Keratinocyte (primary cell): Measurements from ENCODE around the gene ARHGAP20. TPM values are rescaled to one million over a fixed set of nuclear protein-coding genes. Genes with fewer than 3 reads are reported as not detected.

ENCODE experiments used
- DNase-seq: peaks from one replicate; pipeline ENCODE4 v3.0.0-alpha.2; 2011; ENCODE audit warnings: low read depth, missing footprints, low spot score
- FAIRE-seq: peaks from 2 replicates; lab custom pipeline; 2011; peaks lifted over from hg19 to GRCh38; lab: Jason Lieb, UNC
- H2AFZ ChIP-seq: 2 replicates; pipeline ENCODE4 v1.6.0; 2012; ENCODE audit warnings: low read length, control low read depth, inconsistent platforms; ENCODE audit not compliant: control insufficient read depth
- H3K27ac ChIP-seq: 2 replicates; pipeline ENCODE4 v1.5.1; 2011; ENCODE audit warnings: low read length; ENCODE audit not compliant: control insufficient read depth, insufficient read depth
- H3K27me3 ChIP-seq: 3 replicates; pipeline ENCODE4 v1.6.0; 2011; ENCODE audit warnings: low read length; ENCODE audit not compliant: control insufficient read depth, insufficient read depth; ENCODE audit errors: extremely low read depth
- H3K36me3 ChIP-seq, 2 experiments: 2 replicates in 1 of 2; 3 replicates in 1 of 2; pipeline ENCODE4 v1.5.1; 2011; ENCODE audit warnings: low read length in 2 of 2, mild to moderate bottlenecking in 1 of 2; ENCODE audit not compliant: control insufficient read depth in 2 of 2, insufficient read depth in 2 of 2; ENCODE audit errors: extremely low read depth in 1 of 2
- H3K4me1 ChIP-seq: 3 replicates; pipeline ENCODE4 v1.5.1; 2011; ENCODE audit warnings: low read length; ENCODE audit not compliant: control insufficient read depth, insufficient read depth; ENCODE audit errors: extremely low read depth
- H3K4me2 ChIP-seq: 3 replicates; pipeline ENCODE4 v1.6.0; 2011; ENCODE audit warnings: low read depth, low read length; ENCODE audit not compliant: control insufficient read depth, insufficient read depth; ENCODE audit errors: extremely low read depth
- H3K4me3 ChIP-seq, 3 experiments: fragments of 200-600 bp in 1 of 3; sonication (generic) in 1 of 3; 2 replicates in 2 of 3; 3 replicates in 1 of 3; pipeline ENCODE4 v1.5.1; 2011 to 2016; ENCODE audit warnings: low read length in 3 of 3, mild to moderate bottlenecking in 3 of 3, control low read depth in 2 of 3, inconsistent platforms in 1 of 3, low read depth in 1 of 3, mixed read lengths in 1 of 3, mixed run types in 1 of 3, moderate library complexity in 1 of 3; ENCODE audit not compliant: control insufficient read depth in 2 of 3, insufficient read depth in 2 of 3; ENCODE audit errors: extremely low read depth in 1 of 3
- H3K79me2 ChIP-seq: 2 replicates; pipeline ENCODE4 v1.6.0; 2012; ENCODE audit warnings: low read length; ENCODE audit not compliant: control insufficient read depth, insufficient read depth
- H3K9ac ChIP-seq: 3 replicates; pipeline ENCODE4 v1.6.0; 2011; ENCODE audit warnings: low read length; ENCODE audit not compliant: control insufficient read depth, insufficient read depth; ENCODE audit errors: extremely low read depth
- H3K9me1 ChIP-seq: 3 replicates; pipeline ENCODE4 v1.6.0; 2011; ENCODE audit warnings: low read length; ENCODE audit not compliant: control insufficient read depth, insufficient read depth; ENCODE audit errors: extremely low read depth
- H3K9me3 ChIP-seq: 2 replicates; pipeline ENCODE4 v1.5.1; 2012; ENCODE audit warnings: low read depth, low read length; ENCODE audit not compliant: control insufficient read depth
- H4K20me1 ChIP-seq: 3 replicates; pipeline ENCODE4 v1.6.0; 2011; ENCODE audit warnings: low read length; ENCODE audit not compliant: control insufficient read depth, insufficient read depth; ENCODE audit errors: extremely low read depth
- CTCF ChIP-seq, 3 experiments: IDR thresholded peaks in 1 of 3; conservative IDR thresholded peaks in 1 of 3; optimal IDR thresholded peaks in 1 of 3; 2 replicates in 2 of 3; 3 replicates in 1 of 3; pipeline versions ENCODE3 to v1.5.1; 2011; ENCODE audit warnings: low read length in 3 of 3, mild to moderate bottlenecking in 3 of 3, moderate library complexity in 2 of 3, control low read depth in 1 of 3, inconsistent platforms in 1 of 3; ENCODE audit not compliant: insufficient read depth in 2 of 3; ENCODE audit errors: extremely low read depth in 1 of 3
- EZH2 ChIP-seq: IDR thresholded peaks from one replicate; pipeline ENCODE4 v1.6.1; 2012; ENCODE audit warnings: inconsistent platforms, mild to moderate bottlenecking, low read length, moderate library complexity
- dilution Hi-C: fragments of 300-500 bp; cut with MboI; formaldehyde crosslinking; loops from one replicate; pipeline ENCODE4 v1.7.0; 2020; ENCODE audit warnings: low sequenced_read_pairs; ENCODE audit not compliant: extremely low pct_ligation_motif_present
- polyA plus RNA-seq, 5 experiments: library from polyadenylated mRNA; depleted of rRNA in 3 of 5; stranded (reverse) in 3 of 5; stranded (forward) in 1 of 5; unstranded in 1 of 5; fragments of >200 nt; gene quantifications; 1 replicate in 1 of 5; 2 replicates in 3 of 5; 3 replicates in 1 of 5; pipeline versions ENCODE4 v1.2.1 to v1.2.3, GENCODE V29; 2011 to 2012; ENCODE audit warnings: missing spikeins in 2 of 5, low read depth in 1 of 5, low replicate concordance in 1 of 5

Gene ARHGAP20
- polyA plus RNA-seq, 1 donor (not counting 4 experiments of a cell fraction or from before 2014, with no cell fraction given) = not detected

- H3K9me1 ChIP-seq = no peaks in the 10 kb centered on the region
- no peak overlapping the region for H3K9ac ChIP-seq
- H3K27me3 ChIP-seq = peaks cover 4% of the 10 kb centered on the region
- dilution Hi-C loops = no loop called here
- no peak overlapping the region for H3K27ac ChIP-seq
- no peaks in the 10 kb centered on the region for H3K9me3 ChIP-seq
- TF ChIP-seq CTCF (optimal IDR thresholded peaks at IDR 0.05 in 1 of 3, IDR thresholded peaks at IDR 0.05 in 1 of 3, conservative IDR thresholded peaks at IDR 0.05 in 1 of 3; ENCODE audit: extremely low read depth in 1 of 3, insufficient read depth in 2 of 3, low read length in 3 of 3) (no peak), EZH2 (no peak)
- DNase-seq = no peak
- no peaks in the 10 kb centered on the region for H3K36me3 ChIP-seq
- no peak overlapping the region for H2AFZ ChIP-seq
- H3K4me3 ChIP-seq = no peak overlapping the region
- no peak for FAIRE-seq
- no peaks in the 10 kb centered on the region for H4K20me1 ChIP-seq
- no peaks in the 10 kb centered on the region for H3K4me1 ChIP-seq
- no peak overlapping the region for H3K4me2 ChIP-seq
- no peaks in the 10 kb centered on the region for H3K79me2 ChIP-seq
These were observed 129.4 kb downstream of the ARHGAP20 start for GRCh38 chr11:110582728-110583432.

GRCh38 chr11:110580571-110580970 is 131.7 kb downstream of the ARHGAP20 start:
- Histone ChIP-seq H3K36me3 (no peaks in the 10 kb centered on the region), H3K79me2 (no peaks in the 10 kb centered on the region), H4K20me1 (no peaks in the 10 kb centered on the region), H3K9ac (no peak overlapping the region), H3K27me3 (peaks cover 4% of the 10 kb centered on the region), H2AFZ (no peak overlapping the region), H3K4me2 (no peak overlapping the region), H3K9me3 (no peaks in the 10 kb centered on the region), H3K27ac (no peak overlapping the region), H3K4me1 (no peaks in the 10 kb centered on the region), H3K9me1 (no peaks in the 10 kb centered on the region), H3K4me3 (no peak overlapping the region)
- DNase-seq = no peak
- no peak for FAIRE-seq
- TF ChIP-seq CTCF (optimal IDR thresholded peaks at IDR 0.05 in 1 of 3, IDR thresholded peaks at IDR 0.05 in 1 of 3, conservative IDR thresholded peaks at IDR 0.05 in 1 of 3; ENCODE audit: extremely low read depth in 1 of 3, insufficient read depth in 2 of 3, low read length in 3 of 3) = no peak
- no peak for TF ChIP-seq EZH2
- dilution Hi-C loops = no loop called here
